Measurements from ENCODE around the gene SLC26A2. TPM values are rescaled to one million over a fixed set of nuclear protein-coding genes. Genes with fewer than 3 reads are reported as not detected.

Gene SLC26A2
- total RNA-seq, 1 experiment from 2014 or later = 10.8 TPM

DNA sequence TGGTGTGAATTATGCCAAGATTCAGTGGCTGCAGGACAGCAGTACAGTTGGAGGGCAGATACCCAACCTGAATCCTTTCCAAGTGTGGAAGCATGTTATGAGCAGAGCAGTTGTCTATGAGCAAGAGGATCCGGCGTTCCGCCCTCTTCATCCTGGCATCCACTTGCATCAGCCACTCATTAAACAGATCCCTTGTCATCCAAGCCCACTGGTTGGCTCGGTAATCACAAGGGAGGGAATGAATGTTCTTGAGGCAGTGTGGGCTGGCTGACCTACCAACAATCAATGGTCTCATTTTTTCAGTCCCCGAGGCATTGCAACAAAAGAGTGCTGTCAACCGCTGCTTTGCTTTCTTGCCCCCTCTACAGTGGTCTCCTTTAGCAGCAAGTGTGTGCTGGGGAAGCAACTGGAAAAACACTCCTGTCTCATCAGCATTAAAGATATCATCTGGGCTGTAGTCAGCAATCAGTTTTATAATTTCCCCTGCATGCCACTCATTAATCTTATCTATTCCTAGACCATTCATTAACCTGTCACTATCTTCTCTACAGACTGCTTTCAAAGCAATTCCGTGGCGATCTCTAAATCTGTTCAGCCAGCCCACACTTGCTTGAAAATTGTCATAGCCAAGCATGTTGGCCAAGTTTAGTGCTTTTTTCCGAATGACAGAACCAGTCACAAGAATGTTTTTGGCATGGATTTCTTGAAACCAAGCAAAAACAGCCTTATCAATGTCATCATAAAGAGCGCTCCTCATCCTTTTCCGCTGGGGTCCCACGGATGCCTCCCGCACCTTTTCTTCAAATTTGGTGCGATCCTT is 35.0 kb downstream of the SLC26A2 start:
- TF ChIP-seq EZH2phosphoT487 (IDR thresholded peaks at IDR 0.05; ENCODE audit: borderline replicate concordance, low read length) (no peak), EZH2 (IDR thresholded peaks at IDR 0.05; ENCODE audit: low read length, unreplicated experiment) (no peak)
- TF ChIP-seq, protein P1, sequence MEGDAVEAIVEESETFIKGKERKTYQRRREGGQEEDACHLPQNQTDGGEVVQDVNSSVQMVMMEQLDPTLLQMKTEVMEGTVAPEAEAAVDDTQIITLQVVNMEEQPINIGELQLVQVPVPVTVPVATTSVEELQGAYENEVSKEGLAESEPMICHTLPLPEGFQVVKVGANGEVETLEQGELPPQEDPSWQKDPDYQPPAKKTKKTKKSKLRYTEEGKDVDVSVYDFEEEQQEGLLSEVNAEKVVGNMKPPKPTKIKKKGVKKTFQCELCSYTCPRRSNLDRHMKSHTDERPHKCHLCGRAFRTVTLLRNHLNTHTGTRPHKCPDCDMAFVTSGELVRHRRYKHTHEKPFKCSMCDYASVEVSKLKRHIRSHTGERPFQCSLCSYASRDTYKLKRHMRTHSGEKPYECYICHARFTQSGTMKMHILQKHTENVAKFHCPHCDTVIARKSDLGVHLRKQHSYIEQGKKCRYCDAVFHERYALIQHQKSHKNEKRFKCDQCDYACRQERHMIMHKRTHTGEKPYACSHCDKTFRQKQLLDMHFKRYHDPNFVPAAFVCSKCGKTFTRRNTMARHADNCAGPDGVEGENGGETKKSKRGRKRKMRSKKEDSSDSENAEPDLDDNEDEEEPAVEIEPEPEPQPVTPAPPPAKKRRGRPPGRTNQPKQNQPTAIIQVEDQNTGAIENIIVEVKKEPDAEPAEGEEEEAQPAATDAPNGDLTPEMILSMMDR (conservative IDR thresholded peaks at IDR 0.05; ENCODE audit: low read depth, low read length) = no peak
- no peaks in the 10 kb centered on the region for H3K36me3 ChIP-seq (ENCODE audit: low read depth, low read length)
- no peak for DNase-seq
- ChIA-PET CTCF (no interaction called here), POLR2A (ENCODE audit: unreplicated experiment) (no interaction called here)
- H2AFZ ChIP-seq (ENCODE audit: low read length) = no peak overlapping the region
- no peak for ATAC-seq
- no TSS peak for BruUV-seq (replicated peaks)
- H3K79me2 ChIP-seq (ENCODE audit: low read length) = peaks cover under 1% of the 10 kb centered on the region
- H3K9ac ChIP-seq (ENCODE audit: low read length) = no peak overlapping the region
- H4K20me1 ChIP-seq (ENCODE audit: low read length) = no peaks in the 10 kb centered on the region
- H3K4me1 ChIP-seq (ENCODE audit: insufficient read depth, low read length) = peaks cover 11% of the 10 kb centered on the region; the same call in 1 of the 2 replicates
- no peak overlapping the region for H3K4me3 ChIP-seq (ENCODE audit: low read length)
- no peaks in the 10 kb centered on the region for H3K9me2 ChIP-seq (replicated peaks; ENCODE audit: low read length)
- intact Hi-C loops (cut with micrococcal nuclease) = no loop called here
- no peak overlapping the region for H3K4me2 ChIP-seq (ENCODE audit: low read length)
- no peaks in the 10 kb centered on the region for H3K27me3 ChIP-seq (ENCODE audit: low read length)
- H3F3A ChIP-seq (ENCODE audit: low read length, unreplicated experiment) = no peaks in the 10 kb centered on the region
- no peak overlapping the region for H3K27ac ChIP-seq (ENCODE audit: low read length)
- H3K9me3 ChIP-seq (ENCODE audit: low read length) = no peaks in the 10 kb centered on the region

DNA sequence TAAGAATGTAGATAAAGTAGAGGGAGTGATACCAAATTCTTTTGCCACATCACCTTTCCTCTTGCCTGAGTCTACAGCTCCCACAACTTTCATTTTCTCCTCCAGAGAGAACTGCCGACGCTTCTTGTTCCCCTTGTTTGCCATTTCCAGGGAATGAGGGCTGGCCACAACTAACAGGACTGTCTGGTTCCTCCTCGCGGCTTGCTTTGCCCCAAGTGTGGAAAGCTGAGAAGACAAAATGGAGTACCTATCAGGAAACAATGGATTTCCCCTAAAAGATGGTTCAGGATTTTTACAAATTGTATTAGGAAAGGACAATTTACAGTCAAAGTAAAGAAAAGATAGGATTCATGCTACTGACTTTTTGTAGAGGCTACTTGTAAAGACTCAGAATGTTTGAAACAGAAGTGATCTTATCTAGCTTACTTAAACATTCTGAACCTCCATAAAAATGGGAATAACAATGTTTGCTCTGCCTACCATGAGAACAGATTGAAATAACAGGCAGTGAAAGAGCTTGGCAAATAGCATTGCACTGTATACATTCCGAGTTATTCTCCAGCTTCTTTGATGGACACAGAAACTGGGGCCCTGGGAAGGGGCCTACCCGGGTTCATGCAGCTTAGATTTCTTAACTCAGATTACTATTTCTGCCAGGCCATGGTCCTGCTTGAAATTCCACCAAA is 35.8 kb downstream of the SLC26A2 start:
- intact Hi-C loops (cut with micrococcal nuclease) = no loop called here
- Histone ChIP-seq H3K27ac (ENCODE audit: low read length) (no peak overlapping the region), H3F3A (ENCODE audit: low read length, unreplicated experiment) (no peaks in the 10 kb centered on the region), H3K9me3 (ENCODE audit: low read length) (no peaks in the 10 kb centered on the region), H3K4me1 (ENCODE audit: insufficient read depth, low read length) (peaks cover 11% of the 10 kb centered on the region; the same call in 1 of the 2 replicates), H3K4me2 (ENCODE audit: low read length) (no peak overlapping the region), H3K9ac (ENCODE audit: low read length) (no peak overlapping the region), H3K4me3 (ENCODE audit: low read length) (no peak overlapping the region), H4K20me1 (ENCODE audit: low read length) (no peaks in the 10 kb centered on the region), H3K9me2 (replicated peaks; ENCODE audit: low read length) (no peaks in the 10 kb centered on the region), H3K36me3 (ENCODE audit: low read depth, low read length) (no peaks in the 10 kb centered on the region), H3K27me3 (ENCODE audit: low read length) (no peaks in the 10 kb centered on the region), H3K79me2 (ENCODE audit: low read length) (peaks cover 8% of the 10 kb centered on the region), H2AFZ (ENCODE audit: low read length) (no peak overlapping the region)
- no peak for ATAC-seq
- no peak for TF ChIP-seq EZH2phosphoT487 (IDR thresholded peaks at IDR 0.05; ENCODE audit: borderline replicate concordance, low read length)
- no peak for TF ChIP-seq EZH2 (IDR thresholded peaks at IDR 0.05; ENCODE audit: low read length, unreplicated experiment)
- TF ChIP-seq, protein P1 (conservative IDR thresholded peaks at IDR 0.05; ENCODE audit: low read depth, low read length) = no peak
- CTCF ChIA-PET = no interaction called here
- no peak for DNase-seq
- no TSS peak for BruUV-seq (replicated peaks)
- POLR2A ChIA-PET (ENCODE audit: unreplicated experiment) = no interaction called here

DNA sequence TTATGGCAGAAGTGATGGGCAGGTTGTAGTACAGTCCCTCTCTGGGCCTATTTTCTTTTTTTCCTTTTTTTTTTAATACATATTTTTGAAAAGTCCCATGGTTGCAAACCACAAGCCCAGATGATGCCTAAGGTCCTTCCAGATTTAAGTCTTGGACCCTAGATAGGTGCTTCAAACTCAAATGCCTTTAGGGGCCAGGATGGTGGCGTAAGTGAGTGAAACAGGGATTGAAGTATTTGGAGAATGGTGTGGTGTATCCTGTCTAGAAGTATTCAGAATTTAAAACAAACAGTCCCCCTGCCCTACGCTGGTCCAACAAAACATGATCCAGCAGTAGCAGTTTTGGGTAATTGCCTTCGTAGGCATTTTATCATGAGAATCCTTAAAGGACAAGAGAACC is 37.7 kb downstream of the SLC26A2 start:
- ATAC-seq = no peak
- H3K4me1 ChIP-seq (ENCODE audit: insufficient read depth, low read length) = peaks cover 22% of the 10 kb centered on the region
- no peak for DNase-seq
- no peak overlapping the region for H3K27ac ChIP-seq (ENCODE audit: low read length)
- H4K20me1 ChIP-seq (ENCODE audit: low read length) = peaks cover 11% of the 10 kb centered on the region
- no peaks in the 10 kb centered on the region for H3K36me3 ChIP-seq (ENCODE audit: low read depth, low read length)
- BruUV-seq (replicated peaks) = no TSS peak
- H3F3A ChIP-seq (ENCODE audit: low read length, unreplicated experiment) = no peaks in the 10 kb centered on the region
- no peak overlapping the region for H3K4me2 ChIP-seq (ENCODE audit: low read length)
- no peaks in the 10 kb centered on the region for H3K27me3 ChIP-seq (ENCODE audit: low read length)
- H3K9me2 ChIP-seq (replicated peaks; ENCODE audit: low read length) = no peaks in the 10 kb centered on the region
- ChIA-PET POLR2A (ENCODE audit: unreplicated experiment) (no interaction called here), CTCF (no interaction called here)
- intact Hi-C loops (cut with micrococcal nuclease) = no loop called here
- H3K9ac ChIP-seq (ENCODE audit: low read length) = no peak overlapping the region
- H3K79me2 ChIP-seq (ENCODE audit: low read length) = peaks cover 28% of the 10 kb centered on the region
- H3K4me3 ChIP-seq (ENCODE audit: low read length) = no peak overlapping the region
- no peak for TF ChIP-seq EZH2 (IDR thresholded peaks at IDR 0.05; ENCODE audit: low read length, unreplicated experiment)
- TF ChIP-seq EZH2phosphoT487 (IDR thresholded peaks at IDR 0.05; ENCODE audit: borderline replicate concordance, low read length) = no peak
- TF ChIP-seq, protein P1 (conservative IDR thresholded peaks at IDR 0.05; ENCODE audit: low read depth, low read length) = no peak
- no peaks in the 10 kb centered on the region for H3K9me3 ChIP-seq (ENCODE audit: low read length)
- H2AFZ ChIP-seq (ENCODE audit: low read length) = no peak overlapping the region

Data from PC-3 (cell line).